ENCODE data around the gene ADORA2A.

The ADORA2A gene

GRCh38 chr22:24401931-24402367 lies 25.4 kb upstream of the ADORA2A start:
- no peak overlapping the region for H3K4me3 ChIP-seq (ENCODE audit: control insufficient read depth in 1 of 7, extremely low read depth in 1 of 7, insufficient read depth in 4 of 7, low read depth in 2 of 7, low read length in 6 of 7)
- H3K36me3 ChIP-seq (ENCODE audit: control insufficient read depth in 4 of 4, insufficient read depth in 4 of 4, low read length in 3 of 4) = peaks cover 3 to 50% (median 22%) of the 10 kb centered on the region in 4 experiments
- H3K9me3 ChIP-seq (ENCODE audit: control extremely low read depth in 1 of 5, control insufficient read depth in 4 of 5, insufficient read depth in 2 of 5, low read depth in 1 of 5, low read length in 4 of 5) = peaks cover 0 to 3% (median 0%) of the 10 kb centered on the region in 5 experiments
- WGBS (ENCODE audit: insufficient coverage) = 80% methylated on average over 5 of the region's 5 CpGs
- H3K27me3 ChIP-seq (replicated peaks in 2 of 5; ENCODE audit: control insufficient read depth in 4 of 5, insufficient read depth in 5 of 5, low read length in 4 of 5) = no peaks in the 10 kb centered on the region
- POLR2A ChIA-PET = interaction anchor here (0.6 kb wide), 1 partner anchor 19 kb away, joined by 3 read pairs; no protein-coding TSS in a partner anchor
- CTCF ChIA-PET = interaction anchor here (0.6 to 1.6 kb wide), 4 partner anchors 21 to 125 kb away, joined by 3 to 7 read pairs (median 4); no protein-coding TSS in a partner anchor
- DNase-seq = no peak
- no peak overlapping the region for H3K27ac ChIP-seq (ENCODE audit: insufficient read depth in 1 of 2, low read depth in 1 of 2, low read length in 2 of 2, poor library complexity in 1 of 2, severe bottlenecking in 2 of 2)
- H3K4me1 ChIP-seq (ENCODE audit: control extremely low read depth in 1 of 4, control insufficient read depth in 4 of 4, insufficient read depth in 4 of 4, low read length in 3 of 4) = peaks cover 0 to 23% (median 20%) of the 10 kb centered on the region in 4 experiments

- Histone ChIP-seq H3K4me3 (ENCODE audit: control insufficient read depth in 1 of 7, extremely low read depth in 1 of 7, insufficient read depth in 4 of 7, low read depth in 2 of 7, low read length in 6 of 7) (peak overlapping the region in 1 of 7 experiments; percentile 37), H3K36me3 (ENCODE audit: control insufficient read depth in 4 of 4, insufficient read depth in 4 of 4, low read length in 3 of 4) (peaks cover 3 to 47% (median 20%) of the 10 kb centered on the region in 4 experiments), H3K9me3 (ENCODE audit: control extremely low read depth in 1 of 5, control insufficient read depth in 4 of 5, insufficient read depth in 2 of 5, low read depth in 1 of 5, low read length in 4 of 5) (peaks cover 0 to 3% (median 0%) of the 10 kb centered on the region in 5 experiments), H3K27me3 (replicated peaks in 2 of 5; ENCODE audit: control insufficient read depth in 4 of 5, insufficient read depth in 5 of 5, low read length in 4 of 5) (no peaks in the 10 kb centered on the region), H3K4me1 (ENCODE audit: control extremely low read depth in 1 of 4, control insufficient read depth in 4 of 4, insufficient read depth in 4 of 4, low read length in 3 of 4) (peaks cover 0 to 30% (median 27%) of the 10 kb centered on the region in 4 experiments), H3K27ac (ENCODE audit: insufficient read depth in 1 of 2, low read depth in 1 of 2, low read length in 2 of 2, poor library complexity in 1 of 2, severe bottlenecking in 2 of 2) (no peak overlapping the region)
- peak; percentile 78 to 90 (median 89) for DNase-seq
- ChIA-PET CTCF (interaction anchor here (0.6 to 1.6 kb wide), 6 partner anchors 20 to 124 kb away, joined by 3 to 7 read pairs (median 4); no protein-coding TSS in a partner anchor), POLR2A (no interaction called here)
- 7% methylated on average over 3 of the region's 3 CpGs for WGBS (ENCODE audit: insufficient coverage)
Observed at GRCh38 chr22:24402460-24403192, 24.8 kb upstream of the ADORA2A start.

GRCh38 chr22:24403346-24403745 lies 24.1 kb upstream of the ADORA2A start:
- POLR2A ChIA-PET = no interaction called here
- Histone ChIP-seq H3K36me3 (ENCODE audit: control insufficient read depth in 4 of 4, insufficient read depth in 4 of 4, low read length in 3 of 4) (peaks cover 0 to 48% (median 16%) of the 10 kb centered on the region in 4 experiments), H3K27ac (ENCODE audit: insufficient read depth in 1 of 2, low read depth in 1 of 2, low read length in 2 of 2, poor library complexity in 1 of 2, severe bottlenecking in 2 of 2) (no peak overlapping the region)

GRCh38 chr22:24404561-24405275 lies 22.7 kb upstream of the ADORA2A start:
- CTCF ChIA-PET = interaction anchor here (1.3 to 1.8 kb wide), 3 partner anchors 8 to 99 kb away, joined by 3 to 4 read pairs (median 3); no protein-coding TSS in a partner anchor

More at GRCh38 chr22:24403346-24403745, 24.1 kb upstream of the ADORA2A start:
- H3K9me3 ChIP-seq (ENCODE audit: control extremely low read depth in 1 of 5, control insufficient read depth in 4 of 5, insufficient read depth in 2 of 5, low read depth in 1 of 5, low read length in 4 of 5) = peaks cover 0 to 3% (median 0%) of the 10 kb centered on the region in 5 experiments
- DNase-seq = no peak
- H3K4me3 ChIP-seq (ENCODE audit: control insufficient read depth in 1 of 7, extremely low read depth in 1 of 7, insufficient read depth in 4 of 7, low read depth in 2 of 7, low read length in 6 of 7) = no peak overlapping the region
- CTCF ChIA-PET = interaction anchor here (1.0 to 1.6 kb wide), 4 partner anchors 19 to 123 kb away, joined by 4 to 7 read pairs (median 5); no protein-coding TSS in a partner anchor
- 100% methylated on average over 2 of the region's 3 CpGs for WGBS (ENCODE audit: insufficient coverage)
- peaks cover 0 to 36% (median 31%) of the 10 kb centered on the region in 4 experiments for H3K4me1 ChIP-seq (ENCODE audit: control extremely low read depth in 1 of 4, control insufficient read depth in 4 of 4, insufficient read depth in 4 of 4, low read length in 3 of 4)
- H3K27me3 ChIP-seq (replicated peaks in 2 of 5; ENCODE audit: control insufficient read depth in 4 of 5, insufficient read depth in 5 of 5, low read length in 4 of 5) = no peaks in the 10 kb centered on the region

GRCh38 chr22:24405631-24406321 lies 21.6 kb upstream of the ADORA2A start:
- POLR2A ChIA-PET = no interaction called here
- H3K9me3 ChIP-seq (ENCODE audit: control extremely low read depth in 1 of 5, control insufficient read depth in 4 of 5, insufficient read depth in 2 of 5, low read depth in 1 of 5, low read length in 4 of 5) = peaks cover 0 to 3% (median 0%) of the 10 kb centered on the region in 5 experiments
- H3K4me1 ChIP-seq (ENCODE audit: control extremely low read depth in 1 of 4, control insufficient read depth in 4 of 4, insufficient read depth in 4 of 4, low read length in 3 of 4) = peaks cover 0 to 38% (median 31%) of the 10 kb centered on the region in 4 experiments
- H3K27ac ChIP-seq (ENCODE audit: insufficient read depth in 1 of 2, low read depth in 1 of 2, low read length in 2 of 2, poor library complexity in 1 of 2, severe bottlenecking in 2 of 2) = no peak overlapping the region
- 100% methylated on average over 6 of the region's 12 CpGs for WGBS (ENCODE audit: insufficient coverage)
- no peak for DNase-seq
- CTCF ChIA-PET = interaction anchor here (1.3 to 2.8 kb wide), 6 partner anchors 9 to 118 kb away, joined by 3 to 13 read pairs (median 4); no protein-coding TSS in a partner anchor
- no peak overlapping the region for H3K4me3 ChIP-seq (ENCODE audit: control insufficient read depth in 1 of 7, extremely low read depth in 1 of 7, insufficient read depth in 4 of 7, low read depth in 2 of 7, low read length in 6 of 7)
- H3K36me3 ChIP-seq (ENCODE audit: control insufficient read depth in 4 of 4, insufficient read depth in 4 of 4, low read length in 3 of 4) = peaks cover 0 to 53% (median 14%) of the 10 kb centered on the region in 4 experiments
- H3K27me3 ChIP-seq (replicated peaks in 2 of 5; ENCODE audit: control insufficient read depth in 4 of 5, insufficient read depth in 5 of 5, low read length in 4 of 5) = no peaks in the 10 kb centered on the region

More at GRCh38 chr22:24404561-24405275, 22.7 kb upstream of the ADORA2A start:
- Histone ChIP-seq H3K27ac (ENCODE audit: insufficient read depth in 1 of 2, low read depth in 1 of 2, low read length in 2 of 2, poor library complexity in 1 of 2, severe bottlenecking in 2 of 2) (no peak overlapping the region), H3K27me3 (replicated peaks in 2 of 5; ENCODE audit: control insufficient read depth in 4 of 5, insufficient read depth in 5 of 5, low read length in 4 of 5) (no peaks in the 10 kb centered on the region), H3K36me3 (ENCODE audit: control insufficient read depth in 4 of 4, insufficient read depth in 4 of 4, low read length in 3 of 4) (peaks cover 0 to 46% (median 14%) of the 10 kb centered on the region in 4 experiments), H3K9me3 (ENCODE audit: control extremely low read depth in 1 of 5, control insufficient read depth in 4 of 5, insufficient read depth in 2 of 5, low read depth in 1 of 5, low read length in 4 of 5) (peaks cover 0 to 3% (median 0%) of the 10 kb centered on the region in 5 experiments), H3K4me1 (ENCODE audit: control extremely low read depth in 1 of 4, control insufficient read depth in 4 of 4, insufficient read depth in 4 of 4, low read length in 3 of 4) (peaks cover 0 to 38% (median 31%) of the 10 kb centered on the region in 4 experiments), H3K4me3 (ENCODE audit: control insufficient read depth in 1 of 7, extremely low read depth in 1 of 7, insufficient read depth in 4 of 7, low read depth in 2 of 7, low read length in 6 of 7) (no peak overlapping the region)
- WGBS (ENCODE audit: insufficient coverage) = 98% methylated on average over 7 of the region's 9 CpGs
- DNase-seq = no peak
- POLR2A ChIA-PET = no interaction called here

All from common myeloid progenitor, CD34-positive (primary cell).